ENCODE measurements around the gene TENT4B.

Gene TENT4B

GRCh38 chr16:50266337-50267091 is 113.4 kb downstream of the TENT4B start, which contains the start of gene ADCY7:
TSS of gene ADCY7 (plus strand) at chr16:50266551. CDS start at chr16:50288180, 21,629 bp downstream.
- TF ChIP-seq, protein P1, sequence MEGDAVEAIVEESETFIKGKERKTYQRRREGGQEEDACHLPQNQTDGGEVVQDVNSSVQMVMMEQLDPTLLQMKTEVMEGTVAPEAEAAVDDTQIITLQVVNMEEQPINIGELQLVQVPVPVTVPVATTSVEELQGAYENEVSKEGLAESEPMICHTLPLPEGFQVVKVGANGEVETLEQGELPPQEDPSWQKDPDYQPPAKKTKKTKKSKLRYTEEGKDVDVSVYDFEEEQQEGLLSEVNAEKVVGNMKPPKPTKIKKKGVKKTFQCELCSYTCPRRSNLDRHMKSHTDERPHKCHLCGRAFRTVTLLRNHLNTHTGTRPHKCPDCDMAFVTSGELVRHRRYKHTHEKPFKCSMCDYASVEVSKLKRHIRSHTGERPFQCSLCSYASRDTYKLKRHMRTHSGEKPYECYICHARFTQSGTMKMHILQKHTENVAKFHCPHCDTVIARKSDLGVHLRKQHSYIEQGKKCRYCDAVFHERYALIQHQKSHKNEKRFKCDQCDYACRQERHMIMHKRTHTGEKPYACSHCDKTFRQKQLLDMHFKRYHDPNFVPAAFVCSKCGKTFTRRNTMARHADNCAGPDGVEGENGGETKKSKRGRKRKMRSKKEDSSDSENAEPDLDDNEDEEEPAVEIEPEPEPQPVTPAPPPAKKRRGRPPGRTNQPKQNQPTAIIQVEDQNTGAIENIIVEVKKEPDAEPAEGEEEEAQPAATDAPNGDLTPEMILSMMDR (IDR thresholded peaks at IDR 0.05; ENCODE audit: low read depth, low read length), result no peak
- H3K4me3 ChIP-seq (ENCODE audit: low read depth, low read length), result peak within 1 kb of the TSS; percentile 33
- in situ Hi-C loops (cut with HindIII; ENCODE audit: low sequenced_read_pairs), result no loop called here
- DNase-seq (ENCODE audit: low read depth, low spot score), result peak; percentile 86

- peak overlapping the region; percentile 33 for H3K4me3 ChIP-seq (ENCODE audit: low read depth, low read length)
- TF ChIP-seq, protein P1 (IDR thresholded peaks at IDR 0.05; ENCODE audit: low read depth, low read length), result no peak
Observed at GRCh38 chr16:50267151-50267631, 114.1 kb downstream of the TENT4B start.

GRCh38 chr16:50267651-50268050 is 114.5 kb downstream of the TENT4B start:
- in situ Hi-C loops (cut with HindIII; ENCODE audit: low sequenced_read_pairs), result no loop called here
- TF ChIP-seq, protein P1 (IDR thresholded peaks at IDR 0.05; ENCODE audit: low read depth, low read length), result no peak
- DNase-seq (ENCODE audit: low read depth, low spot score), result no peak
- H3K4me3 ChIP-seq (ENCODE audit: low read depth, low read length), result no peak overlapping the region

More at GRCh38 chr16:50267151-50267631, 114.1 kb downstream of the TENT4B start:
- in situ Hi-C loops (cut with HindIII; ENCODE audit: low sequenced_read_pairs), result no loop called here
- DNase-seq (ENCODE audit: low read depth, low spot score), result no peak

GRCh38 chr16:50268352-50268751 is 115.2 kb downstream of the TENT4B start:
- DNase-seq (ENCODE audit: low read depth, low spot score), result no peak
- in situ Hi-C loops (cut with HindIII; ENCODE audit: low sequenced_read_pairs), result no loop called here
- TF ChIP-seq, protein P1 (IDR thresholded peaks at IDR 0.05; ENCODE audit: low read depth, low read length), result no peak
- no peak overlapping the region for H3K4me3 ChIP-seq (ENCODE audit: low read depth, low read length)

DNA sequence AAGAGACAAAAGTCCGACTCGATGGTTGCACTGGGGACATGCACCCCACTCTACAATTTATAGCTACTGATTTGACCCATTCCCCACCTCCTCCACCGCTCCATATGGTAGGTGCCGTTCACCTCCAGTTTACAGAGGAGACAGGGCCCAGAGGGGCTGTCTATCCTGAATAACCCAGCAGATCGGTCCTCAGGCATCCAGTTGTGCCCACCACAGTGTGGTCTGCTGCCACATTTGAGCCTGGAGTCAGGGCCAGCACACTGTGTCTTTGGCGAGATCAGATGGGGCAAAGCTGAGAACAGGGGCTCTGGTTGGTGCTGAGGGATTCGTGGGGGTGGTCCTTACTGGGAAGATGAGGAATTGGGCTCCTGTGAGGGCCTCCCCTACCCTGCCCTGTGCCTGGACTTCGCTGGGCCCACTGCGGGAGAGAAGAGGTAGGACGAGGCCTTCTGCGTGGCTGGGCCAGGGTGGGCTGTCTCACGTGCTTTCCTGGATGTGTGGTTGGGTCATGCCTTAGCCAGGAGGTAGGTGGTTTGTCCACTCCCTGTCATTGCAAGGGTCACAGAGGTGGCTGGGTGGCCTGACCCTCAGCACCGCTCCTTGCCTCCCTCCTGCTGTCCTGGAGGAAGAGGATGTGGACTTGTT is 116.1 kb downstream of the TENT4B start:
- in situ Hi-C loops (cut with HindIII; ENCODE audit: low sequenced_read_pairs), result no loop called here
- H3K4me3 ChIP-seq (ENCODE audit: low read depth, low read length), result no peak overlapping the region

GRCh38 chr16:50269769-50270509 is 116.8 kb downstream of the TENT4B start:
- no peak for DNase-seq (ENCODE audit: low read depth, low spot score)
- in situ Hi-C loops (cut with HindIII; ENCODE audit: low sequenced_read_pairs), result no loop called here
- TF ChIP-seq, protein P1 (IDR thresholded peaks at IDR 0.05; ENCODE audit: low read depth, low read length), result no peak
- H3K4me3 ChIP-seq (ENCODE audit: low read depth, low read length), result no peak overlapping the region

More for the DNA sequence above, 116.1 kb downstream of the TENT4B start:
- TF ChIP-seq, protein P1 (IDR thresholded peaks at IDR 0.05; ENCODE audit: low read depth, low read length), result no peak
- no peak for DNase-seq (ENCODE audit: low read depth, low spot score)
